ENCODE results near the gene GLTPD2.

The GLTPD2 gene

DNA sequence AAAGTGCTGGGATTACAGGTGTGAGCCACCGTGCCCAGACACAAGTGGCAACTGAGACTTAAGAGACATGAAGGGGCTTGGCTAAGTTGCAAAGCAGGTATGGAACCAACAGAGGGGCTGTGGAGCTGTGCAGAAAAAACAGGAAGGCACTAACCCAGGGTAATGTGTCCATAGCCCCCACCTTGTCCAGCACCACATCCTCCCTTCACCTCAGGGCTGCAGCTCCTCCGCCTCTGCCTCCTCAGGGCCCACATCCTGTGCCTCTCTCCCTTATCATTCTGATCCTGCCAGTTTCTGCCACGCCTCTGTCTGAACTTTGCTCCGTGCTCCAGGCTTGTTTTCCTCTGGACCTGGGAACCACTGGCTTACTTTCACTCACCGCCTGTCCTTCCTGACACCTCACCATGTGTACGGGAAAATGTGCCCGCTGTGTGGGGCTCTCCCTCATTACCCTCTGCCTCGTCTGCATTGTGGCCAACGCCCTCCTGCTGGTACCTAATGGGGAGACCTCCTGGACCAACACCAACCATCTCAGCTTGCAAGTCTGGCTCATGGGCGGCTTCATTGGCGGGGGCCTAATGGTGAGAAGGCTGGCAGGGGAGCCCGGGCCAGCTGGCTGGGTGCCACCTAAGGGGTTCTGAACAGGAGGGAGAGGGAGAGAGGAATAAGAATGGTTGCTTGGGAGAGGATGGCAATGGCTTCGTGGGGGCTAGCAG lies 17.1 kb upstream of the GLTPD2 start, which contains the start of gene TM4SF5:
Gene TM4SF5, plus strand, starts transcription at position 368 of the 716 bp plus-strand sequence. Its CDS starts 37 bp downstream, at position 405.
- DNase-seq (ENCODE audit: low read depth in 3 of 3): no peak

- DNase-seq (ENCODE audit: low read depth in 3 of 3): no peak
Measured at GRCh38 chr17:4772235-4772613, 16.5 kb upstream of the GLTPD2 start.

- no peak for DNase-seq (ENCODE audit: low read depth in 3 of 3)
Measured at GRCh38 chr17:4777969-4778760, 10.6 kb upstream of the GLTPD2 start.

GRCh38 chr17:4780325-4780955 lies 8.3 kb upstream of the GLTPD2 start:
- no peak for DNase-seq (ENCODE audit: low read depth in 3 of 3)

GRCh38 chr17:4782652-4783051 lies 6.1 kb upstream of the GLTPD2 start:
- DNase-seq (ENCODE audit: low read depth in 3 of 3): no peak

GRCh38 chr17:4785311-4786105 lies 3.3 kb upstream of the GLTPD2 start:
- no peak for DNase-seq (ENCODE audit: low read depth in 3 of 3)

DNA sequence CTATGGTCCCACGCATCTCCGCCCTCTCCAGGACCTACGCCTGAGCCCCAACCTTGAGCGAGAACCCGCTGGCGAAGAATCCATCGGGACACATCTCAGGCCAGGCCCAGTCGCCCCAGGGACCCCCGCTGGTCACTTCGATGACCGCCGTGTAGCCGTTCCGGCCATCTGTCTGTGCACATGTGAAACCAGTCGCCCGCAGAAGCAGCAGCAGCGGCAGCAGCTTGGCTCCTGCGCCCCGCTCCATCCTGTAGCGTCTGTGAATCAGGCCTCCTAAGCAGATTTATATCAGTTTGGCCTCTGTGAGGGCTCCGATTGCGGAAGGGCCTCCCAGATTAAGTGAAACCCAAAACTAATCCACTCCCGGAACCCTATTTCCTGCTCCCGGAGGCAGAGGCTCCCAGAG lies 2.7 kb upstream of the GLTPD2 start, which contains the start of gene VMO1:
Gene VMO1, minus strand, starts transcription at position 259 of the 406 bp plus-strand sequence. Its CDS starts 12 bp downstream, at position 247.
- no peak for DNase-seq (ENCODE audit: low read depth in 3 of 3)

- DNase-seq (ENCODE audit: low read depth in 3 of 3): no peak
Measured at GRCh38 chr17:4786516-4786915, 2.2 kb upstream of the GLTPD2 start.

DNA sequence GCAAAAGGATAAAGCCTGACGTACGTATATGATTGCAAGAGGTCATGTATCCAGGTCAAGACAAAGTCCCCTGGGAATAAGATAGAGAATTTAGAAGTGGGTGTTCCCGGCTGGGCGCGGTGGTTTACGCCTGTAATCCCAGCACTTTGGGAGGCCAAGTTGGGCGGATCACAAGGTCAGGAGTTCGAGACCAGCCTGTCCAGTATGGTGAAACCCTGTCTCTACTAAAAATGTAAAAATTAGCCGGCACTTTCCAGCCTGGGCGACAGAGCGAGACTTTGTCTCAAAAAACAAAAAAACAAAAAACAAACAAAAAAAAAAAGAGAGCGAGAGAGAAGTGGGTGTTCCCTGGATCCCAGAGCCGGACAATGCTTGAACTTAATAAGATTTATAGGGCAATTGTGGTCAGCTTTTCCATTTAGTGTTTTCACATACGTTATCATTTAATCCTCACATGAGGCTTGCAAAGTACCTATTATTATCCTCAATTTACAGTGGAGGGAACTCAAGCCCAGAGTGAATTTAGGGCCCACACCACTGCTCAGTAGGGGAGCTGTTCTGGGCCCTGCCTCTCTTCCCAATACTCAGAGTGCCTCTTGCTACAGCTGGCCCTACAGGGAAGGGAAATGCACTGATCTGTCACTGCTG lies 481 bp upstream of the GLTPD2 start:
- no peak for DNase-seq (ENCODE audit: low read depth in 3 of 3)

GRCh38 chr17:4789701-4789950 lies 862 bp downstream of the GLTPD2 start:
- no peak for DNase-seq (ENCODE audit: low read depth in 3 of 3)

GRCh38 chr17:4789951-4790704 lies 1.4 kb downstream of the GLTPD2 start:
- peak; percentile 61 to 72 (median 71) for DNase-seq (ENCODE audit: low read depth in 3 of 3)

GRCh38 chr17:4790705-4791088 lies 1.9 kb downstream of the GLTPD2 start:
- no peak for DNase-seq (ENCODE audit: low read depth in 3 of 3)

DNA sequence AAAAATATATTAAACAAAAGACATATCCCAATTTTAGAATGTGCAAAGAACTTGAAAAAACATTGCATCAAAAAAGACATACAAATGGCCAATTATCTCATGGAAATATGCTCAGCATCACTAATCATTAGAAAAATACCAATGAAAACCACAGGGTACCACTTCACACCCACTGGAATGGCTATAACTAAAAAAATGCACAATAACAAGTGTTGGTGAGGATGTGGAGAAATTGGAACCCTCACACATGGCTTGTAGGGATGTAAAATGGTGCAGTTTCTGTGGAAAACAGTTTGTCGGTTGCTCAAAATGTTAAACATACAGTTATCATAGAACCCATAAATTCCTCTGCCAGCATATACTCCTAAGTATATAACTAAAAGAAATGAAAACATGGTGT lies 6.4 kb downstream of the GLTPD2 start:
- no peak for DNase-seq (ENCODE audit: low read depth in 3 of 3)

DNA sequence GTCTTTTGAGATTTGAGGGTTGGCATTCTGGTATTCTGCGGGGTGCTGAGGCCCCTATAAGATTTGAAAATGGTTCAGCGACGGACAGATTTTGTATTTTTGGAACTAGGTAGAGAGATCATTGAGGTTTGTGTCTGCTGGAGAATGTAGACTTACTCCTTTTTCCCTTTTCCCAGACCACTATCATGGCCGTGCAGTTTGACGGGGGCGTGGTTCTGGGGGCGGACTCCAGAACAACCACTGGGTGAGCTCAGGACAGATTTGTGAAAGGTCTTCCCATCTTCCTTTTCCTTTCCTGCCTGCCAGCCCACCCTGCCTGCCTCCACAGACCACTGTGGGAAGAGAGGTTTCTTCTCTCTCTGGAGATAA lies 7.8 kb downstream of the GLTPD2 start:
- DNase-seq (ENCODE audit: low read depth in 3 of 3): no peak

DNA sequence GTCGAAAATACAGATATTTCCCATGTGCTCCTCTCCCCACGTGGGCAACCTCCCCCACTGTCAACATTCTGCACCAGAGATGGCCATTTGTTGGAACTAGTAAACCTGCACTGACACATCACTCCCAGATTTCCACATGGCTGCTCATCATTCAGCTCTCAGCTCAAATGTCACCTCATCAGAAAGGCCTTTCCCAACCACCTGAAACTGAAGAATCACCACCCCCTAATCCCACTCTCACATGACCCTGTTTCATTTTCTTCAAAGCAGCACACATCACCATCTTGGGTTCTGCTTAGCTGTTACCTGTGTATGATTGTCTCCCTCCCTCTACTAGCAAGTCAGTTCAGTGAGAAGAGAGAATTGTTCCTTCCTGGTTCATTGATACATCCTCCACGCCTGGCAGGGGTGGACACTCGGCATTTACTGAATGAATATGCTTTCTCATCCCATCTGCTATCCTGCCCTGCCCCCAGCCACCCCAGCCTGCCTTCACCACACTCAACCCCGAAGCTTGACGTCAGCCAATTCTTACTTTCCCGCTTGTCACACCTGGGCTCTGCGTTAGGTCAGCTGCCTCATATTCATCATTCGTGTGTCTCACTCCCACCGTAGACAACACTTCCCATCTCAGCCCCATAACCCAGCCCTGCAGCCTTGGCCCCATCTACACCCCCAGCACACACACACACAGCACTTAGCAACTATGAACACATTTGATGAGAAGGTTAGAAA lies 11.9 kb downstream of the GLTPD2 start:
- DNase-seq (ENCODE audit: low read depth in 3 of 3): no peak

- no peak for DNase-seq (ENCODE audit: low read depth in 3 of 3)
Measured at GRCh38 chr17:4802228-4802627, 13.5 kb downstream of the GLTPD2 start, which contains the start of gene C17orf114. Gene C17orf114, minus strand, starts transcription at chr17:4802328.

GRCh38 chr17:4806456-4806776 lies 17.7 kb downstream of the GLTPD2 start:
- DNase-seq (ENCODE audit: low read depth in 3 of 3): no peak

DNA sequence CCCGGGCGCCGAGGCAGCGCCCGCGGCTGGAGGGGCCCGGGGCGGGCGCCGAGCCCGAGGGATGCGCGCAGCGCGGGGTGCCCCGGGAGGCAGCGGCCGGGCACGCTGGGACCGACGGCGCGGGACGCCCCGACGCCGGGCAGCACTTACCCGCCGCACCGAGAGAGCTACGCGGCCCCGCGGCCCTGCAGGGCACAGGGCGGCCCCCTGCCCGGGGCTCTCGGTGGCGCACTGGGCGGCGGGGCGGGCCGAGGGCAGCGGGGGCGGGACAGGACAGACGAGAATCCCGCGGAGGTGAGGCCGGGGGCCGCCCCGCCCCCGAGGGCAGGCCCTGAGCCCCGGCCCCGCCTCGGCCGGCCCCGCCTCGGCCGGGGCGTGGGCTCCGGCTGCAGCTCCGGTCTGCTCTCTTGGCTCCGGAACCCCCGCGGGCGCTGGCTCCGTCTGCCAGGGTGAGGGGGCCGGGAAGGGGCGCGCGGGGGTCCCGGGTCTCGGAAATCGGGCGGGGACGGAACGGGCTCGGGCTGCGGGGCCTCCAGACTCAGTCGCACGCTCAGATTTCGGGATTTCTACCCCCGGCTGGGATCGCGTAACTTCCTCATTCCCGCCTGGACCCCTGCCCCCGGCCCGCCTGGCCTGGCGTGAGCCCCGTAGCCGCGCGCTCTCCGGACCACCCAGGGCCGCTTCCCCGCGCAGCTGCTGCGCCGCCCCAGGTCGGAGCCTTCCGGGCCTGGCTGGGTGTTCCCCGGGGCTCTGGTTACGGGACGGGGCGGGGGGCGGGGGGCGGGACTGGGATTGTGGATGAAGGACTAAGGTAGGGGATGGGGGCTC lies 18.2 kb downstream of the GLTPD2 start, which contains the start of gene PLD2:
Gene PLD2, plus strand, starts transcription at position 376 of the 828 bp plus-strand sequence. CDS start 621 bp downstream, outside the sequence.
- DNase-seq (ENCODE audit: low read depth in 3 of 3): peak; percentile 74 to 93 (median 74)

All from stimulated activated CD4-positive, alpha-beta T cell treated with anti-CD3 and anti-CD28 coated beads, TNF-alpha, amount 100 ng/mL, for 48 hours (primary cell).